ENCODE measurements around the gene METTL9.
A peak's percentile ranks its signal among the peaks of the same experiment; 100 is the strongest.
"Not testable (repeated sequence)": the region's sequence is repeated elsewhere in the genome, so short reads cannot be mapped to it uniquely, and the experiment has no call there.

The METTL9 gene

GRCh38 chr16:21639493-21639892 lies 40.1 kb downstream of the METTL9 start:
- DNase-seq, result no peak

- no peak for DNase-seq
Measured at GRCh38 chr16:21641916-21642315, 42.5 kb downstream of the METTL9 start.

- DNase-seq, result no peak
Measured at GRCh38 chr16:21642861-21643260, 43.5 kb downstream of the METTL9 start.

GRCh38 chr16:21643785-21644184 lies 44.4 kb downstream of the METTL9 start:
- no peak for DNase-seq

- DNase-seq, result peak; percentile 45 to 54
Measured at GRCh38 chr16:21644674-21645073, 45.3 kb downstream of the METTL9 start.

GRCh38 chr16:21645261-21645721 lies 45.9 kb downstream of the METTL9 start:
- no peak for DNase-seq

GRCh38 chr16:21646091-21646490 lies 46.7 kb downstream of the METTL9 start:
- no peak for DNase-seq

GRCh38 chr16:21646721-21647561 lies 47.6 kb downstream of the METTL9 start:
- no peak for DNase-seq

- no peak for DNase-seq
Measured at GRCh38 chr16:21647562-21648164, 48.3 kb downstream of the METTL9 start.

GRCh38 chr16:21649826-21650406 lies 50.5 kb downstream of the METTL9 start:
- DNase-seq, result not testable (repeated sequence)

GRCh38 chr16:21650521-21650920 lies 51.1 kb downstream of the METTL9 start:
- DNase-seq, result no peak

- DNase-seq, result no peak
Measured at GRCh38 chr16:21651515-21651914, 52.1 kb downstream of the METTL9 start.

- DNase-seq, result no peak
Measured at GRCh38 chr16:21652453-21652852, 53.1 kb downstream of the METTL9 start, which contains the start of gene IGSF6. IGSF6 (minus strand) TSS chr16:21652608; CDS start chr16:21652598, 10 bp downstream.

GRCh38 chr16:21653571-21653970 lies 54.2 kb downstream of the METTL9 start:
- no peak for DNase-seq

GRCh38 chr16:21654466-21654865 lies 55.1 kb downstream of the METTL9 start:
- DNase-seq, result no peak

GRCh38 chr16:21654881-21655280 lies 55.5 kb downstream of the METTL9 start:
- DNase-seq, result no peak

- DNase-seq, result peak in 1 of 2 experiments; percentile 50
Measured at GRCh38 chr16:21656795-21657768, 57.7 kb downstream of the METTL9 start.

GRCh38 chr16:21659124-21659523 lies 59.7 kb downstream of the METTL9 start:
- DNase-seq, result no peak

- DNase-seq, result peak in 1 of 2 experiments; percentile 22
Measured at GRCh38 chr16:21663889-21664647, 64.7 kb downstream of the METTL9 start, which contains the start of gene OTOA. OTOA (plus strand) TSS chr16:21663968; CDS start chr16:21678515, 14,547 bp downstream.

GRCh38 chr16:21664801-21665492 lies 65.6 kb downstream of the METTL9 start:
- no peak for DNase-seq

GRCh38 chr16:21666772-21667171 lies 67.4 kb downstream of the METTL9 start:
- DNase-seq, result peak in 1 of 2 experiments; percentile 28

Measured in NCI-H526 (cell line).